ENCODE results near the gene FAM81A. TPM values are rescaled to one million over a fixed set of nuclear protein-coding genes. Genes with fewer than 3 reads are reported as not detected.

The FAM81A gene
- total and polyA plus RNA-seq, 9 of the 15 experiments (the other 6 are each of a cell fraction or from before 2014, with no cell fraction given) = not detected

DNA sequence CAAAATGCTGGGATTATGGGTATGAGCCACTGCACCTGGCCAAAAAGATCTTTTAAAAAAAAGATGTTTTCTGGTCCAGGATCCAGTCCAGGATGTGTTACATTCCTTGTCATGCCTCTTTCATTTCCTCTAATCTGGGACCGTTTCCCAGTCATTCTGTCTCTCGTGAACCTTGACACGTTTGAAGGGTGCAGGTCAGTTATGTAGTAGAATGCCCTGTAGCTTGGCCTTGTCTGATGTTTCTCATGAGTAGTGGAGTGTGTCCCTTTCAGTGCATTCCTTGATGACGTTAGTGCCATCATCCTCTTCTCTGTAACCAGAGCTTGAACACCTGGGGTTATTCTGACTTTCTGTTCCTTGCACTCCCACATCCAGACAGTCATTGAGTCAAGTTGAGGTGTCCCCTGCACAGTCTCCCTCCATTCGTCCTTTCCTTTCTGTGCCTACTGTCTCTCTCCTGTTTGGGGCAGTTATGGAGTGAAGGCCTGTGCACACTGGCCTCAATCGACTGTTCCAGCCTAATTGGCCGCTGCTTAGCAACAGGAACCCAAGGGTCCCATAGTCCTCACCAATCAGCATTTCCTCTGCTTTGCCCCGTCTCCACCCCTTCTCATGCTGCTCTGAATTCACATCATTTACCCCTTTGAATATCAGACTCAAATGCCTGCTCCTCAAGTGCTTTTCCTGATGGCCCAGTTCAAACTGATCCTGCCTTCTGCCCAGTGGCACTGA is 5.5 kb downstream of the FAM81A start:
- Histone ChIP-seq H3K9me1 (ENCODE audit: control insufficient read depth, insufficient read depth, low read length) (no peaks in the 10 kb centered on the region), H3K4me3 (no peak overlapping the region), H3K27ac (ENCODE audit: extremely low read depth, low read depth, low read length) (no peak overlapping the region), H3K4me2 (ENCODE audit: insufficient read depth, low read length) (no peak overlapping the region), H3K79me2 (ENCODE audit: control insufficient read depth, insufficient read depth, low read length) (no peaks in the 10 kb centered on the region), H3K36me3 (ENCODE audit: control insufficient read depth, insufficient read depth, low read length) (no peaks in the 10 kb centered on the region), H3K27me3 (ENCODE audit: control insufficient read depth in 2 of 2, insufficient read depth in 2 of 2, low read length in 2 of 2) (peaks cover 14 to 42% of the 10 kb centered on the region in 2 experiments), H3K4me1 (replicated peaks in 1 of 2; ENCODE audit: control insufficient read depth in 2 of 2, insufficient read depth in 2 of 2, low read length in 2 of 2) (no peaks in the 10 kb centered on the region), H2AFZ (ENCODE audit: low read depth, low read length) (no peak overlapping the region), H4K20me1 (replicated peaks; ENCODE audit: control insufficient read depth, insufficient read depth, low read length) (no peaks in the 10 kb centered on the region), H3K9ac (ENCODE audit: insufficient read depth in 1 of 2, low read depth in 2 of 2, low read length in 2 of 2) (no peak overlapping the region), H3K9me3 (replicated peaks; ENCODE audit: control insufficient read depth, insufficient read depth, low read depth, low read length) (no peaks in the 10 kb centered on the region)
- ChIA-PET CTCF (ENCODE audit: low intra/inter-chr PET ratio) (no interaction called here), POLR2A (no interaction called here)
- WGBS (ENCODE audit: insufficient coverage, low coverage, missing lambda C conversion rate) = 3% methylated on average over 8 of the region's 8 CpGs
- intact Hi-C loops (cut with micrococcal nuclease) = no loop called here
- no TSS peak for BruUV-seq (replicated peaks)
- in situ Hi-C loops (cut with MboI) = no loop called here
- DNase-seq (ENCODE audit: extremely low read depth in 1 of 4, low spot score in 3 of 4) = no peak
- ATAC-seq = no peak
- FAIRE-seq = no peak
- TF ChIP-seq TAF15 (IDR thresholded peaks at IDR 0.05; ENCODE audit: low read depth, low read length) (no peak), ZNF311 (CRISPR knock-in tag; IDR thresholded peaks at IDR 0.05) (no peak), RBM15 (IDR thresholded peaks at IDR 0.05; ENCODE audit: insufficient read depth, low read length) (no peak), FIP1L1 (IDR thresholded peaks at IDR 0.05; ENCODE audit: low read depth, low read length, poor library complexity, severe bottlenecking) (no peak), ELF4 (CRISPR knock-in tag; IDR thresholded peaks at IDR 0.05) (no peak), ZNF239 (CRISPR knock-in tag; IDR thresholded peaks at IDR 0.05) (no peak), TGIF2 (CRISPR knock-in tag; IDR thresholded peaks at IDR 0.05) (no peak), PYGO2 (tag; IDR thresholded peaks at IDR 0.05) (no peak), ZNF444 (CRISPR knock-in tag; IDR thresholded peaks at IDR 0.05) (no peak), CHD2 (IDR thresholded peaks at IDR 0.05; ENCODE audit: low read depth, low read length) (no peak), ZNF431 (CRISPR knock-in tag; IDR thresholded peaks at IDR 0.05) (no peak), STAG1 (CRISPR knock-in tag; IDR thresholded peaks at IDR 0.05; ENCODE audit: borderline replicate concordance) (no peak), ZNF76 (CRISPR knock-in tag; IDR thresholded peaks at IDR 0.05; ENCODE audit: borderline replicate concordance) (no peak), MEIS2 (IDR thresholded peaks at IDR 0.05; ENCODE audit: partially characterized antibody) (no peak), ZNF589 (CRISPR knock-in tag; IDR thresholded peaks at IDR 0.05; ENCODE audit: low read depth) (no peak), RBBP5 (IDR thresholded peaks at IDR 0.05; ENCODE audit: borderline replicate concordance, insufficient read depth, low read length, poor library complexity, severe bottlenecking) (no peak), MXI1 (IDR thresholded peaks at IDR 0.05; ENCODE audit: low read depth, low read length) (no peak)
- TF ChIP-seq, protein P1, sequence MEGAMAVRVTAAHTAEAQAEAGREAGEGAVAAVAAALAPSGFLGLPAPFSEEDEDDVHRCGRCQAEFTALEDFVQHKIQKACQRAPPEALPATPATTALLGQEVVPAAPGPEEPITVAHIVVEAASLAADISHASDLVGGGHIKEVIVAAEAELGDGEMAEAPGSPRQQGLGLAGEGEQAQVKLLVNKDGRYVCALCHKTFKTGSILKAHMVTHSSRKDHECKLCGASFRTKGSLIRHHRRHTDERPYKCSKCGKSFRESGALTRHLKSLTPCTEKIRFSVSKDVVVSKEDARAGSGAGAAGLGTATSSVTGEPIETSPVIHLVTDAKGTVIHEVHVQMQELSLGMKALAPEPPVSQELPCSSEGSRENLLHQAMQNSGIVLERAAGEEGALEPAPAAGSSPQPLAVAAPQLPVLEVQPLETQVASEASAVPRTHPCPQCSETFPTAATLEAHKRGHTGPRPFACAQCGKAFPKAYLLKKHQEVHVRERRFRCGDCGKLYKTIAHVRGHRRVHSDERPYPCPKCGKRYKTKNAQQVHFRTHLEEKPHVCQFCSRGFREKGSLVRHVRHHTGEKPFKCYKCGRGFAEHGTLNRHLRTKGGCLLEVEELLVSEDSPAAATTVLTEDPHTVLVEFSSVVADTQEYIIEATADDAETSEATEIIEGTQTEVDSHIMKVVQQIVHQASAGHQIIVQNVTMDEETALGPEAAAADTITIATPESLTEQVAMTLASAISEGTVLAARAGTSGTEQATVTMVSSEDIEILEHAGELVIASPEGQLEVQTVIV (CRISPR knock-in tag; IDR thresholded peaks at IDR 0.05; ENCODE audit: borderline replicate concordance) = no peak

Measured in K562 (cell line).